Stimulated activated CD8-positive, alpha-beta memory T cell treated with anti-CD3 and anti-CD28 coated beads, Interleukin-15, amount 100 ng/mL, for 48 hours (primary cell): ENCODE results near the gene DIP2C.
"Not testable (repeated sequence)": the region's sequence is repeated elsewhere in the genome, so short reads cannot be mapped to it uniquely, and the experiment has no call there.

Experiments
- DNase-seq, 2 donors: peaks; one replicate each; pipeline ENCODE4 v3.0.0-alpha.2; 2020; ENCODE audit warnings: low read depth in 2 of 2

The DIP2C gene

DNA sequence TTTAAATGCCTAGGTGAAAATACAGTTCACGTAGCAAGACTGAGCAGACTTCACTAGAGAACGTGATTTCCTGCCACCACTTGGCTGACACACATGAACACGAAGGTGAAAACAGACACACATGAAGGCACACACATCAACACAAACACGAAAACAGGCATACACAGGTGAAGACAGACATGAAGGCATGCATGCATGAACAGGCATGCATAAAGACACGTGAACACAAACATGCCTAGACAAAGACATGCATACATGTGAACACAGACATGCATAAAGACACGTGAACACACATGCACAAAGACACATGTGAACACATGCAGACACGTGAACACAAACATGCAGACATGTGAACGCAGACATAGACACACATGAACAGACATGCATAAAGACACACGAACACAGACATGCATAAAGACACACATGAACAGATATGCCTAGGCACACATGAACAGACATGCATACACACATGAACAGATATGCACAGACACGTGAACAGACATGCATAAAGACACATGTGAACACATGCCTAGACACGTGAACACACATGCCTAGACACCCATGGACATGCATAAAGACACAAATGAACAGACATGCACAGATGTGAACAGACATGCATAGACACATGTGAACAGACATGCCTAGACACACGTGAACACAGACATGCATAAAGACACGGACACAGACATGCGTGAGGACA, 311.1 kb downstream of the DIP2C start:
- no peak for DNase-seq

DNA sequence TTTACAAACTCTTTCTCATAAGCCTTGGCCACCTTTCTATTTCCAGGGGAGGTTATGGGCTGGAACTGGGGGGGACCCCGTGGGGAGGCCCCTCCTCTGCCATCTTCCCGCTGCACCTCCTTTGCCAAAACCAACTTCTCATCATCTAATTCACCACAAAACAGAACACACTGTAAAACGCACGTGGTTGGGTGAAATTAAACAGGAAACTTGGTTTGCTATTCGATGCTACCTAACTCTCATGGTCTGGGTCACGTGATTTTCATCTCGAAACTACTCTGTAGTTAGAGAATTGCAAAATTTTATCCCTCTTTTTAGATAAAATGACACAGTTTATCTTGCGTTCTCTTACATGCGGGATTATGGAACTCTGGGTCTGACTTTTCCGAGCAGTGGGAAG, 312.2 kb downstream of the DIP2C start:
- DNase-seq = no peak

DNA sequence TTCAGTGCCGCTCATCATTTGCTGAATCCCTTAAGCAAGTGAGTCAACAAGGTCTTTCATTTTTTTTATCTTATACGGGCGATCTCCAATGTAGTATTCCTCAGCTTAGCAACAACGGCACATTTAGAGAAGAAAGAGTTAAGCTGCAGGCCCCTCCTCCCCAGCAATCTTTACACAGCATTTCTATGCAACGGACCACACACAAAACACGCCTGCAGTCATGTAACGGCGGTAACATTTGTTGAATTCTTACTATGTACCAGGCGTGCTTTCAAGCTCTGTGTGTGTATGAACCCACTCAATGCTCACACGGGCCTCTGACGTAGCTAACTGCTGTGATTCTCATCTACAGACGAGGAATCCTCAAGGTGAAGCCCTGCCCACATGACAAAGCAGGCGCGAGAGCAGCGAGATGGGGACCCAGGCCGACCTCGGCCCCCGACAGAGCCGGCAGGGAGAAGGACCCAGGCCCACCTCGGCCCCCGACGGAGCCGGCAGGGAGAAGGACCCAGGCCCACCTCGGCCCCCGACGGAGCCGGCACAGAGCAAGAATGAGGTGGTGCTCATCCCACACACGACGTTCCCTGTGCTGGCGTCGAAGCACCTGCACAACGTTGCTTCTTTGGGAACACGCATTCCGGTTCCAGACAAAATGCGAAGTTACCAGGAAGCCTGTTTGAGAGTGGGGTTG, 313.5 kb downstream of the DIP2C start:
- no peak for DNase-seq

DNA sequence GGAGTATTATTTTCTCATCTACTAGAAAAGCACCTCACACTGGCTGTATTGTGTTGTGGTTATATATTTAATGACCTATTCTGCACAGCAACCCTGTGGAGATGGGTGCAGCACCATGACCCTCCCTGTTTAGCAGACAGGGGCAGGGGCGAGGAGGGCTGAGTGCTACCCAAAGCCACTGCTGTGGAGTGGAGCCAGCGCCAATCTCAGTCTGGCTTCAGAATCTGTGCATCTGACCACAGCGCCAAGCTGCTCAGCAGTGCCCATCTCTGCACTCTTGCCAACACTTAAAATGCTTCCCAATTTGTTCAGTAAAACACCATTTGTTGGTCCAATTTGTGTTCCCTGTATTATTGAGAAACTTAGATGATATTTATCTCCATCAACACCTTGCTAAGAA, 315.1 kb downstream of the DIP2C start:
- no peak for DNase-seq

DNA sequence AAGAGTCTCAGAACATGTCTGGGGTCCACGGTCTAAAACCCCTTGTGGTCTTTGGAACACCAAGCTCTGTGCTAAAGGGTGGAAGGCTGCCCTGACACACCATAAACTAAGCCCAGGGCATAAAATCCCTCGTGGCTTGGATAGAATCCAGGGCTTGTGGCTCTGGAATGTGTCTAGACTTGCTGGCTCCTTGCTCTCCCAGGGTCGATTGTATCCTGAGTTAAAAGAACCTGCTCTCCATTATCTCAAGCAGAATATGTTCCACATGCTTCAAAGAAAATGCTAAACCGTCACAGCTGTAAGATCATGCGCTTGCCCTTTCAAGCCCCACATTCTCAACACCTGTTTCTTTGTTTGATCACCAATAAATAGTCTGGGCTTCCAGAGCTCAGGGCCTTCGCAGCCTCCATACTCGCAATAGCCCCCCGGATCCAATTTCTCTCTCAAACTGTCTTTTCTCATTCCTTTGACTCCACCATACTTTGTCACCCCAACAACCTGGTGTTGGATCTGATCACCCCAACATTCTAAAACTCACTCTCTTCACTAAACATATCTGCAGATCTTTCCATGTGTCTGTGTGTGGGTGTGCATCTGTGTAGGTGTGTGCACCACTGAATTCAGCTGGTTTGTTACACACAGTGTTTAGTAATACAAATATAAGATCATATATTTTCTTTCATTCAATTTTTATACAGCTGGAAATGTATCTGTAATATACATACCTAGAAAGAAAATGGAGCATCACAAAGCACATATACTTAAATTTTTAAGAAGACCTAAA, 315.8 kb downstream of the DIP2C start:
- DNase-seq = no peak

DNA sequence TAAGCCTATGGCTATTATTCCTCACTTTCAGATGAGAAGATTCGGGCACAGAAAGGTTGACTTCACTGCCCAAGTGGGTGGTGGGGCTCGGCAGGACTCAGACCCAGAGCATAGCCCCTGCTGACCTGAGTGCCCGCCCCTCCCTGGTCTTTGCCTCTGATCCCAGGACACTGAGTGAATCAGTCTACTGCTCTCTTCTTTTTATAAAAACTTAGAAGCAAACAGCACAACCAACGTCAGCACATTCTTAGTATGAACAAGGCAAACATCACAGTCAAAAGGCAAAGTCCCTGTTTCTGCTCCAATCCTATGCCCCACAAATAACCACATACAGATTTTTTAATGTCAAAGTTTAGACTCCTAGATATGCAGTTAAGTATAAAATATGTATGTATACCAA, 316.5 kb downstream of the DIP2C start:
- no peak for DNase-seq

DNA sequence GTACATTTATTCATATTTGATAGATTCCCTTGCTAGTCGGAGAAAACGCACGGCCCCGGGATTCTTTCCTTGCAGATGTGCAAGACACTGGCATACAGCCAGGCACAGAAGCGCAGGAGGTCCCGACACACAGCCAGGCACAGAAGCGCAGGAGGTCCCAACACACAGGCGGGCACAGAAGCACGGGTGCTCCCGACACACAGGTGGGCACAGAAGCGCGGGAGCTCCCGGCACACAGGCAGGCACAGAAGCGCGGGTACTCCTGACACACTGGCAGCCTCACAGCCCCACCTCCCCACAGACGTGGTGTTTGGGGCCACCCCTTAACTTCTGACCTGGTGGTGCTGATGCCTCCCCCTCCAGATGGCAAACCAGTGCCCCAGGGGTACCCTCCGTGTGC, 316.9 kb downstream of the DIP2C start:
- DNase-seq = no peak

DNA sequence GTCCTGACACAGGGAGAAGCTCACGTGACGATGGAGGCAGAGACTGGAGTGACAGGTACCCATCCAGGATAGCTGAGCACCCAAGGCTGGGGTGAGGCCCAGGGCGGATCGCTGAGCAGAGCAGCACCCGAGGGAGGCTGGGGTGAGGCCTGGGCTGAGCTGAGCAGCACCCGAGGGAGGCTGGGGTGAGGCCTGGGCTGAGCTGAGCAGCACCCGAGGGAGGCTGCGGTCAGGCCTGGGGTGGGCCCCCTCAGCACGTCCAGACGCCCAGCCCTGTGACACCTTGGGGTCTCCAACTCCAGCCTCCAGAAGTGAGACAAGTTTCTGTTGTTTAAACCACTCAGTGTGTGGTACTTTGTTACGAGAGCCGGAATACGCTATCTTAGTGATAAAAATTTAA, 318.0 kb downstream of the DIP2C start:
- DNase-seq = no peak

DNA sequence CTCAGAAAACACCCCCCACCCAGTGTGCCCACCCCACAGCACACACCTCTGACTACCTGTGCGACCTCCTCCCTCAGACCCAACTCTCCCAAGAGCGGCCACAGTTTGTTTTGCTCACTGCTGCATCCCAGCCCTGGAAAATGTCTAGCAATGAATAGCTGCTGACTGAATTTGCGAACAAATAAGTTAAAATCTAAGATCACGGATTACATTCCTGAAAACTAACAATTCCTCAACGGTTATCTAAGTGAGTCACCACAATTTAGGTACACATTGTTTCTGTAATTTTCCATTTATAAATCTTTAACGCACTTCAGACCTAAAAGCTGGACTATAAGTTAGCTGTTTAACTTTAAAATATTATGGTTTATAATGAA, 319.0 kb downstream of the DIP2C start:
- DNase-seq = no peak

DNA sequence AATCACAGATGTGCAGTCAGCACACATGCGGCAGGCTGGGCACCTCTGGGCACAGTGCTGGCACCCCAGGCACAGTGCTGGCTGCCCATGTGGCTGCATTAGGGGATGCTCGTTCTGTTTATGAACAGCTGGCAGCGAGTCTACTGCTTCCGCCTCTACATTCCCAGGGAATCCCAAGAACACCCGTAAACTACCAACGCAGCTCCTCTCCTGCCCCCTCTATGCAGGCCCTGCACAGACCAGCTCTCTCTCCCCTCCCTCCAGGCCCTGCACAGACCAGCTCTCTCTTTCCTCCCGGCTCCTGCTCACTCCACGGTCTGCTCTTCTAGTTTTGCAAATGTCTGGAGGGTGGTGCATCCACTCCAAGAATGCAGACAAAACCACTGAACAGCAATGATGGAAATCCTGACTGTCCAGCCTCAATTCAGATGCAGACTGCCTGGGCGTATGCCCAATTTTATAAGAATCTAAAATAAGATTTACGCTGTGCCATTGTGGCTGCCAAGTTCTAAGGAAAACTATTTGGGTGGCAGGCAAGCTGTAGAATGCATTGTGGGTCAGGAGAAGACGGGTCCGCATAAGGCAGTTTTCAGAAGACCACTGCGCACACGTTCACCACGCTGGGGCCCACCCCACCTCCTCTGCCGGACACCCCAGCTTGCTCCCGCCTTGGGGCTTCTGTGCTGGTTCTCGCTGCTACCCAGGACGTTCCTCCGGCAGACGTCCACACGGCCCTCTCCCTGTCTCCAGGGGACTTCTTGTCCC, 319.6 kb downstream of the DIP2C start:
- DNase-seq = no peak

DNA sequence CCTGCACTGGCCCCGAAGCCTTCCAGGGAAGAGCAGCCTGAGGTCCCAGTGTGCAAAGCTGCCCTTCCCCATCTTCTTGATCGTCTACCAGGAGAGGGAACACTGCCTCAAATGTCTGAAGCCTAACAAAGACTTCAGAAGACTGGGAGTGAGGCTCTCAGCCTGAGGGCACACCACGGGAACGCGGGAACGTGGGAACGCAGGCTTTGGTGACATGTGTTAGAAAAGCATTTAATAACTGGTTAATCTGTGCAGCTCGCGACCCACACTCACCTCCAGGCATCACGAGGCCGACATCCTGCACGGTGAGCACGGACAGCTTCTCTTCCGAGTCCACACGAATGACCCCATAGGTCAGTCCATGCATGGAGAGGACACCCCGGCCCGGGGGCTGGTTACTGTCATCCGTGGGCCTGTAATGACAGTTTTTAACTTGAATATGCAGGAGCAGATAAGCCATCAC, 320.2 kb downstream of the DIP2C start:
- no peak for DNase-seq

DNA sequence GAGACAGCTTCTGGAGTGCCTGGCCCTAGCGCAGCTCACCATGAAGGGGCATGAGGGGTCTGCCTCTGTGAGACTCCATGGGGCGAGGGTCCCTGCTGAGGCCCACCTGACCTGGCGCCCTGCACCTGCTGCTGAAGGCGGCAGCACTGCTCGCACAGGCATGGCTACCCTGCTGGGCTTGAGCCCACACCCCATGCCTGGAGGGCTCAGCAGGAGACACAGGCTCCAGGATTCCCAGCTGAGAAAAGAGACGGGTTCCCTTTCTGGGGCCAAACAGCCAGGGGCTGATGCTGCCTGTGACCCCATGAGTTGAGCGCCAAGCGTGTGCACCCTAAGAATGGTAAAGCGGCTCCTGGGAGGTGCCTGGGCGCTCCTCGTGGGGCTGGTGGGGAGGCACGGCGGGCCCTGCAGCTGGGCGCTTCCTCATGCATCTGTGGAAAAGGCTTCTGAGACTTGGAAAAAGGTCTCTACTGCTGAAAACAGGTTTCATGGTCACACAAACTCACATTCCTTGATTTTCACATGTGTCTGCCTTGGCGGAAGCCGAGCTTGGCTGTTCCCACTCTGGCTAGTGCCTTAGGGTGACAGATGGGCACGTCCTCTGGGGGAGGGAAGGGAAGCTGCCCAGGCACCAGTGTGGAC, 320.8 kb downstream of the DIP2C start:
- DNase-seq = no peak

DNA sequence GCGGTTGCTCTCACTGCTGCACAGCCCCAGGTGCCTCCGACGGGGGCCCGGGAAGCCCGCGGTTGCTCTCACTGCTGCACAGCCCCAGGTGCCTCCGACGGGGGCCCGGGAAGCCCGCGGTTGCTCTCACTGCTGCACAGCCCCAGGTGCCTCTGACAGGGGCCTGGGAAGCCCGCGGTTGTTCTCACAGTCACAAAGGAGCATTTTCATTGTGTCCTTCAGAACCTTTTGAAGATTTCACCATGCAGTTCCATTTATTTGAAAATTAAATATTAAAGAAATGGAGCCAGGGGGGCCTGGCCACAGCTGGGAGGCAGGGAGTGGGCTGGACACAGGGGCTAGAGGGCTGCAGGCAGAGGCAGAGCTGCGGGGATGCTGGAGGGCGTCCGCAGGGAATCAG, 321.4 kb downstream of the DIP2C start:
- not testable (repeated sequence) for DNase-seq

DNA sequence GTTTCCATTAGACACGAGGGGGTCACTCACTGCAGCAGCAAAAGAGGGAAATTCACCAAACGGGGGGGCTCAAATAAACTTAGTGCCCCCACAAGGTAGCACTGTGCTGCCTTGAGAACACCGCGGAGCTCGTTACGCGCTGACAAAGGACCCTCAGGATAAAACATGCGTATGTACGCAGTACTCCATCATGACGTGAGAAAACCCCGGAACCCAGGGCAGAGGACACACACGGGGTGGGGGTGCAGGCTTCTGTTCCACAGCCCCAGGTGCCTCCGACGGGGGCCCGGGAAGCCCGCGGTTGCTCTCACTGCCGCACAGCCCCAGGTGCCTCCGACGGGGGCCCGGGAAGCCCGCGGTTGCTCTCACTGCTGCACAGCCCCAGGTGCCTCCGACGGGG, 321.8 kb downstream of the DIP2C start:
- no peak for DNase-seq

DNA sequence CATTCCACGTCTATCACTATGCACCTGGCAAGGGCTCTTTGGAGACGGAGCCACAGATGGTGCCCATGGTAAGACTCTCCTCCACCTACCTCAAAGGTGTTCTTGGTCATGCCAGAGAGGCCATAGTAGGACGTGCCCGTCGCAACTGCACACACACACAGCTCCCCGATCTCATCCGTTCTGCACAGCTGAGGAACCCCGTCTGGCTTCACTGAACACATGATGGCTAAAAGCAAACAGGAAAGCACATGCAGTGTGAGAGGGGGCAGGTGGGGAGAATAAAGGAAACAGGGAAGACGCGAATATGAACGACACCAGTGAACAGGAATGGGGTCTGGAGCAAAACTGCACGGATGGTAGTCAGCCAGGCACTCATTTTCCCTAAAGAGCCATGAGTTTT, 323.3 kb downstream of the DIP2C start:
- no peak for DNase-seq

DNA sequence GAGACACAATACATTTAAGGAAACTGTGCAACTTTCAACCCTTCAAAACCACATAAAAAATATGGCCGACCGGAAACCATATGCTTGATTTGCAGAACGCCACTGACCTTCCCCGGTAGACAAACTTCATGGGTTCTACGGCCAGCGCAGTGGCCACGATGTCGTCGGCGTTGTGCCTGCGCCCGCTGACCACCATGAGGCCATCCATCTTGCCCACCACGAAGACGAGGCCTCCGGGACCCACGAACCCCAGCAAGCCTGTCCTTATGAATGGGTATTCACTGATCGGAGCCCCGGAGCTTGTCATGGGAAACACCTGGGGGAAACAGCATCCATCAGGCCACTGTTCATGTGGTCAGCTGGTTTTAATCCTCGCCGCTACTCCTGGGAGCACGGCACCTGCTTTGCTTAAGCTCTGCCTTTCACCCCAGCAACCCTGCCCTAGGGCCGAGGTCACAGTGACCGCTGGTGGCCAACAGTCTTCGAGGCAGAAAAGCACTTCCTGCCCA, 325.1 kb downstream of the DIP2C start:
- DNase-seq = no peak

DNA sequence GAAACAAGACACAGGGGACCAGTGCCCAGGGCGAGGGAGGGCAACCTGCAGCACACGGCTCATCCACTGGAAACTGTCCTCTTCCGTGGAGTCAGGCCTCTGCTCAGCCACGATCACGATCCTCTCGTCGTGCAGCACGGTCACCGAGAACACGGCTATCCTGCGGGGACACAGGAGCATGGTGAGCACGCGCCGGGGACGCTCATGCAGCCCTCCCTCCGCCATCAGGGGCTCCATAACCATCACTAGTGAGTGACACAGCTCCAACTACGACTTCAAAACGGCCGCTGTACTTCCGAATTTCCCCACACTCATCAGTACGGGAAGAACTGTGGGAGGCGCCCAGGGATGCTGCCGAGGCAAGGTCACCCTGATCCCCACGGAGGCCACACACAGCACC, 326.3 kb downstream of the DIP2C start:
- no peak for DNase-seq

DNA sequence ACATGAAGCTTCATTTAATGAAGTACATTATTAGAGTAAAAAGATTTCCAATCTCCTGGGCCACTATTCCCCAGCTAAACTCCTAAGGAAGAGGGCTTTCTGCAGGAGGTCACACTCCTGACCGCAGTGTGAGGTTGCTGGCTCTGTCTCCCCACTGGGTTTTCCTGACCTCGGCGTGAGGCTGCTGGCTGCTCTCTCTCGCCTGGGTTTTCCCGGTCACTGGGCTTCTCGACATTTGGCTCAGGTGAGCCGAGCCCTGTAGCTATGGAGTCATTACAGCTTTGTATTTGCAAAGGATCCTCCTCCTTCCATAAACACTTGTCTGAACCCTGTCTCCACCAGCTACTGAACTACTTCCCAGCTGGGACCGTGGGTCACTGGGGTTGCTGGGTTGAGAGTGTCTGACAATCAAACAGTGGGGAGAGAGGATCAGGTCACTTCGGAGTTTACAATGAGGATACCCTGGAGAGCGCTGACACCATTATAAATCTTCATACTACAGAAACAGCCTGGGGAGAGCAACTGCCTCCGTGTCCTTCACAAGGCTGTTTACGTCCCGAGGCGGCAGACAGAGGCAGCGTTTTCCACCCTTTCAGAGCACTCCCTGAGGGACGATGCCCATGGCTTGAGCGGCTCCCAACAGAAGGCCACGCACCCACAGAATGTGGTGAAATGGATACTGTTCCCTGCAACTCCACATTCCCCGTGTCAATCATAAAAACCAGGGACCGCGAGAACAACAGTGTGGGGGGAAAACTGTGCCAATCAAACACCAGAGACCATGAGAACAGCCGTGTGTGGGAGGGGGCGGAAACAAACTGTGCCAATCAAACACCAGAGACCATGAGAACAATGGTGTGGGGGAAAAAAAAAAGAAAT, 328.0 kb downstream of the DIP2C start:
- no peak for DNase-seq

DNA sequence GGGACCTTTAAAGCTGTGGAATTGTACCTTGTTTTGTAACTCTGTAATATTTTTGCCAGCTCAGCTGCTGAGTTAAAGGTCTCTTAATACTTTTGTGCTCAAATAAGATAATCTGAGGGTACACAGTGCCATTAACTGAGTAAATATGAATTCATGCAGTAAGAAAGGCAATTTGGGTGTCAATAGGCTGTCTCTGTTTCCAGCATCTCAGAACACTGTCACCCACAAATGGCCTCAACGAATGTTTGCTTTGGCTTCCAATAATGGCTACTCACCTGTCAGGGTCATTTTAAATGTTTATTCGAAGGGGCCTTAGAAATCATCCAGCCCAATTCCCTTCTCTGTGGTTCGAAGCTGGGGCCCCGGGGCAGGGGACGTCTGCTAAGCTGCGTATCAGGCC, 328.8 kb downstream of the DIP2C start:
- DNase-seq = no peak

DNA sequence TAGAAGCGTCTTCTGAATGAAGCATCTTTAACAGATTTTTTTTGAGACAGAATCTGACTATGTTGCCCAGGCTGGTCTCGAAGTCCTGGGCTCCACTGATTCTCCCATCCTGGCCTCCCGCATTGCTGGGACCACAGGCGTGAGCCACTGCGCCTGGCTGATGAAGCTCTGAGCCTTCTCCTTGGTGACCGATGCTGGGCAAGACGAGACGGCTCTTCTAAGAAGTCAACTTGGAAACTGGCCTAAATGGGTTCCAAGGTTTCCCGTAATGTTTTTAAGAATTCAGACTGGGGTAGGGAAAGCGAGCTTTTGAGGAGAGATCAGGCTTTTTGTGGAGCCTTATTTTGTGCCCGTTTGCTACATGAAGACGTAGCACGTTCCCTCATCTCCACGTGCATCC, 329.7 kb downstream of the DIP2C start:
- DNase-seq = no peak
